Stimulated activated CD4-positive, alpha-beta T cell treated with anti-CD3 and anti-CD28 coated beads, Interleukin-1b, Interleukin-23, amount 100 ng/mL, for 4 hours (primary cell): ENCODE results near the gene TRAFD1.

Source experiments
- DNase-seq, 2 donors: peaks; one replicate each; pipeline ENCODE4 v3.0.0-alpha.2; 2020; ENCODE audit warnings: low read depth in 2 of 2

TRAFD1 gene

DNA sequence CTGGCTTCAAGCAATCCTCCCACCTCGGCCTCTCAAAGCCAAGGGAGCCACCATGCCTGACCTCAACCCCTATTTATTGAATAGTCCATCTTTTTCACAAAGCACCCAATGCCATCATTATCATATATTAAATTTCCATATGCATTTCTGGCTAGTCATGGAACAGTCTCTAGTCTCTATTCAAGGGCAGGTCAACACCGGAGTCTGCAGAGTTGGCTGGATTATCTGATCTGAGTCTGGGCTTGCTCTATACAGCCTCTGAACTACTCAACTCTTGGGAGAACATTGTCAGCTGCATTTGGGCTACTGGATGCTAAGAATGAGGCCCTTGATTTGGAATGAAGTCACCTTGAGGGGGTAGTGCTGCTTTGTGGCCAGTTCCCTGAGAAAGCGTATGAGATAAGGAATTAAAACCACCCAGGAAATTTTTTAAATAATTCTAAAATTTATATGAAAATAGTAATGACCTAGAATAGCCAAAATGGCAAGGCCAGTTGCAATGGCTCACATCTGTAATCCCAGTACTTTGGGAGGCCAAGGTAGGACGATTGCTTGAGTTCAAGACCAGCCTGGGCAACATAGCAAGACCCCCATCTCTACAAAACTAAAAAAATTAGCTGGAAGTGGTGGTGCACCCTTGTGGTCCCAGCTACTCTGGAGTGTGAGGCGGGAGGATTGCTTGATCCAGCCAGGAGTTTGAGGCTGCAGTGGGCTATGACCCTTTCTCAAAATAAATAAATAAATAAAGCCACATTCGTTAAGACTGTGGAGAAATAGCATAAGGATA, 9.9 kb upstream of the TRAFD1 start:
- no peak for DNase-seq

DNA sequence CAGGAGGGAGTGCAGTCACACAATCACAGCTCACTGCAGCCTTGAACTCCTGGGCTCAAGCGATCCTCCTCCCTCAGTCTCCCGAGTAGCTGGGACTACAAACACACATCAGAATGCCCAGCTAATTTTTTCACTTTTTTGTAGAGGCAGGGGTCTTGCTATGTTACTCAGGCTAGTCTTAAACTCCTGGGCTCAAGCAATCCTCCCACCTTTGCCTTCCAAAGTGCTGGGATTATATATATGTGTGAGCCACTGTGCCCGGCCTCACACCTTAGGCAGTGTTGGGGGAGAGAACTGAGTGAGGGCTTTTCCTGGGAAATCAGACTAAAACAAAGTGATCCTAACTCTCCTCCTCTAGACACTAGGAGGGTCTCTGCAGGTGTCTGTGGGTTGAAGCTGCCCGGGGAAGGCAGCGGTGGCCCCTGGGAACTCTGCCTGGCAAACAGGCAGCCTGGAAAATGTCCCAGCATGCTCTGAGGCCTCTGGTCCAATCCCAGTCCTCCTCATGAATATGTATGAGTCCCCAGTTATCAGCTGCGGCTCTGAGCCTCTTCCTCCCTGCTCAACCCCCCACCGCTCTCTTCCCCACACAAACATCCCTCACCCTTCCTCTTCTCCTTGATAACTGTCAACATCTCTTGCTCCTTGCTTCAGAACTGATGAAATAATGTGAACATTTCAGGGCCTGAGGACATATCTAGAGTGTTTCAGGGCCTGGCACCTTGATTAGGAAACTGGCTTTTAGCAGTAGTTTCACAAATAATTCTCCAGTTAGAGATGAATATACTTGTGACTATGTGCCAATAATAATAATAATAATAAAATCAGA, 8.9 kb upstream of the TRAFD1 start:
- DNase-seq = no peak

DNA sequence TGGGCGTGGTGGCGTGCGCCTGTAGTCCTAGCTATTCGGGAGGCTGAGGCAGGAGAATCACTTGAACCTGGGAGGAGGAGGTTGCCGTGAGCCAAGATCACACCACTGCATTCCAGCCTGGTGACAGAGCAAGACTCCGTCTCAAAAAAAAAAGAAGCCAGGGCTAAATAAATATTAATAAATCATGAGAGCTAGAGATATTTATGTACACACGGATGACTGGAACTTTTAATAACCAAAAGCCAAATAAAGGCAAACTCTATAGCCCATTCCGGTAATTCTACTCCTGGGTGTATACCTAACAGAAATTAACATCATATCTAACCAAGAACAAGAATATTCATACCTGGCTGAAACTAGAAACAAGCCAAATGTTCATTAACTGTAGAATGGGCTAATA, 7.7 kb upstream of the TRAFD1 start:
- no peak for DNase-seq

DNA sequence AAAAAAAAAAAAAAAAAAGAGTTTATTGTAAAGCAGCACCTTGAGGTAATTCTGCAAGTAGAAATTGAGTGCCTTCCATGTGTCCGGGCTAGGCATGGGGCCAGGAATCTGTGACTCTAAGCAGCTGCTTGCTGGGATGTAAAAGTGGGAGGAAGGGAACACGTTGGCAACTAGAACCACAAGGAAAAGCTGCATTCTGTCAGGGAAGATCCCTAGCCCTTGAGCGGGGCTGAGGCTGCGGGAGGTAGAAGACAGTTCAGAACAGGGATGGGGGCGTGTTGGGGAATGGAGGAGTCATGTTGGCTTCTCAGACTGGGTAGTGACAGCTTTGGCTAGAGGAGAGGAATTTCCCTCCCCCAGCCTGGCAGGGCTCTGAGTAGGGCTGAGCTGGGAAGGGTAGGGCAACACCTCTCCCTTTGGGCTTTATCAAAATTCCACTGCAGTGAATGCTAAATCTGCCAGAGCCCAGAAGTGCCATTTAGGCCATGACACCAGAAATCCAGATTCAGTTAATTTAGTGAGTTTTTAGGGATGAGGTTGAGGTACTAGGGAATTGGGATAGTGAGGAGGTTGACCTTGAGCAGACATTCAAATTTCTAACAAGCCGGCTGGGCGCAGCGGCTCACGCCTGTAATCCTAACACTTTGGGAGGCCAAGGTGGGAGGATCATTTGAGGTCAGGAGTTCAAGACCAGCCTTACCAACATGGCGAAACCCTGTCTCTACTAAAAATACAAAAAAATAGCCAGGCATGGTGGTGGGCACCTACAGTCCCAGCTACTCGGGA, 3.4 kb upstream of the TRAFD1 start:
- DNase-seq = no peak

DNA sequence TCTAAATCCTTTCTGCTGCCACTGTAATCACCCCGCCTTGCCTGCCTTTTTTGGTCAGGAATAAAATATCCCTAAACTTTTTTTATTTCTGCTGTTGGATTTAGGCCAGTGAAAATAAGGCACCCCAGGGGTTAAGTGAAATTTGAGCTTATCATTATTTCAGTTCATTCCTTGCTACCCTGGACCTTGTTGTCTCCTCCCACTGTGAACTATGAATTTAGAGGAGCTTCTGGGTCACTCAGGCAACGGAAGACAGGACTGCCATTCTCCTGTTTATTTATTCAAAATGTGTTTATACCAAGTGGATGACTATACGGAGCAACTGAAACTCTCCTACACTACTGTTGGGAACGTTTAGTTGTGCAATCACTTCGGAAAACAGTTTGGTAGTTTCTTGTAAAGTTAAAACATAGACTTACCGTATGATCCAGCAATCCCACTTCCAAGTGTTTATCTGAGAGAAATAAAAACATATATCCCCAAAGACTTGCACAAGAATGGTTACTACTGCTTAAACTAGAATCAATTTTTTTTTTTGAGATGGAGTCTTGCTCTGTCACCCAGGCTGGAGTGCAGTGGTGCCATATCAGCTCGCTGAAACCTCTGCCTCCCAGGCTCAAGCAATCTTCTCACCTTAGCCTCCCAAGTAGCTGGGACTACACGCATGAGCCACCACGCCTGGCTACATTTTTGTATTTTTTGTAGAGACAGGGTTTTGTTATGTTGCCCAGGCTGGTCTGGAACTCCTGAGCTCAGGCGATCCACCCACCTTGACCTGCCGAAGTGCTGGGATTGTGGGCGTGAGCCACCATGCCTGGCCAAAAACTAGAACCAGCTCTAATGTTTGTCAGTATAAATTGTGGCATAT, 2.3 kb upstream of the TRAFD1 start:
- DNase-seq = no peak

DNA sequence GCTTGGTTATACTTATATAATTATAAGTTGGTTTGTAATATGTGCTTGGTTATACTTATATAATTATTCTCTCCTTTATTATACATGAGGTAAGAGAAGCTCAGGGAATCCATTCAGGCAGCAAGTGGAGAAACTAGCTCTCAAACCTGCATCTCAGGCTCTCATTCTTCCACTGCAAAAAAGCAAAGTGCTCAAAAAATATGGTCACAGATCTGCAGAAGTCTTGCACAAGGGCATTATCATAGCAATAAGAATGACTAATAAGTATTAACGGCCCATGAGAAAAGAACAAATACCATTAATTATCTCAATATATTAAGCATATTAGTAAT, 476 bp upstream of the TRAFD1 start:
- no peak for DNase-seq

DNA sequence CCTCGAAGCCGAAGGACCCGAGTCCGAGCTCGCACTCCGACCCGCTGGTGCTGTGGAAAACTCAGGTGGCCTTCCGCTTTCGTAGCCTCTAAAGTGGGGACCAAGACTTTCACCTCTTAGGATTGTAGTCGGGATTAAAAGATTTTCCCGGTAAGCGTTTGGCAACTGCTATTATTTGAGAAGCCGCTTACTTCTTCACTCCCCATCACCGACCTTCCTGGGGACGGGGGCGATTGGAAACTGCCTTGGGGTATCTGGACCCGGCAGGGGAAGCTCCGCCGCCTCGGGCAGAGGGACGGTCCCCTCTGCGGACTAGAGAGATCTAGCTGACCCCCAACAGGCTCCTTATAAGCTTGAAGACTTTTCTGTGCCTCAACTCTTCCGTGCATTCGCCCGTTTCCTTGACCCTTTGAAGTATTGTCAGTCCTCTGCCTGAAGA, 659 bp downstream of the TRAFD1 start:
- no peak for DNase-seq

DNA sequence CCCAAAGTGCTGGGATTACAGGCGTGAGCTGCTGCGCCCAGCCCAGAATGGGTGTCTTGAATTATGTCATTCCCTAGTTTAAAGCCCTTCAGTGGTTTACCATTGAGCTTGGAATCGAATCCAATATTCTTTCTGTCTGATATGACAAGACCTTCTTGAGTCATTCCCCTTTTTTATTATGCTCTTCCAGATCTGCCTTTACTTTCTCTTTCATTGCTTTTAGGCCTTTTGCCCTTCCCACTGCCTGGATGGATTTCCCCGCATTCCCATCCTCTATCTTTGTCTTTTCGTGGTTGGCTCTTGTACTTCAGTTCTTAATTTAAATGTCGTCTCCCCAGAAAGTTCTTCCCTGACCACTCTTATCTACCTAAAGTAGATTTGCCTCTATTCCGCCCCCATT, 1.6 kb downstream of the TRAFD1 start:
- DNase-seq = no peak

DNA sequence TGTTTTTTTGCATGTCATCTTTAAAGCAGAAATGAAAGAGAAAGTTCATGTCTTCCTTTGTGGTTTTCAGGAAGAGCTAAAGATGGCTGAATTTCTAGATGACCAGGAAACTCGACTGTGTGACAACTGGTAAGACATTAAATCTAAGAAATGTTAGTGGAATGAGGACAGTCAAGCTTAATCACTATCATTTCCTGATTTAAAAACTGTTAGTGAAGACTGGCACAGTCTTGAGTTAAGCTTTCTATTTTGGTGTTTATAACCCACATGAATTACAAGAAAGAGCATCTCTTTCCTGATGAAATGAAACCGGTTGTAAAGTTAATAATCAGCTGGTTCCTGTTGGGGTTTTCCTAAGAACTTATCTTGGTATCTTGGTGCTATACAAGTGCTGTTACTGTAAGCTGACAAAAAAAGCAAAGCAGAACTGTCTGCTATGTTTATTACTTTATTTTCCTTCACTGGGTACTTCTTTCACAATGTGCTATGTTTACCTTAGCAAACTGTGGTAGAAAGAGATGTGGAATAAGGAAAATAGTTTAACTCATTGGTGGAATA, 5.2 kb downstream of the TRAFD1 start:
- DNase-seq = no peak

DNA sequence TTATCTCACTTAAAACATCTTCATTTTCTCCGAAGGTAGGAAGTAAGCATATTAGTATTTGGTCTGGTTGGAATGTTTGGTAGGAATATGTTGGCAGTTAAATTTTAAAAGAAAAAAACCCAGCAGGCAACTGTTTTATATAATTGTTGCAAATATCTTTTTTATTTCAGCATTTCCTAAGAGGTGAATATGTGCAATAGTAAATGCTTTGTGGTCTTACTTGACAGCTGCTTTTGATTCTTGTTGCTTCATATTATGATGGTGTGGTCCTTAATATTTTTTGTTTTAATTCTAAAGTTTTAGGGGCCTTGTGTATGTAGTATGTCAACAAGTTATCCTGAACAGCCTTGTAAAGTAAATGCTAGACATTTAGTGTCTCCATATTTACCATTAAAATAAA, 6.3 kb downstream of the TRAFD1 start:
- DNase-seq = no peak

DNA sequence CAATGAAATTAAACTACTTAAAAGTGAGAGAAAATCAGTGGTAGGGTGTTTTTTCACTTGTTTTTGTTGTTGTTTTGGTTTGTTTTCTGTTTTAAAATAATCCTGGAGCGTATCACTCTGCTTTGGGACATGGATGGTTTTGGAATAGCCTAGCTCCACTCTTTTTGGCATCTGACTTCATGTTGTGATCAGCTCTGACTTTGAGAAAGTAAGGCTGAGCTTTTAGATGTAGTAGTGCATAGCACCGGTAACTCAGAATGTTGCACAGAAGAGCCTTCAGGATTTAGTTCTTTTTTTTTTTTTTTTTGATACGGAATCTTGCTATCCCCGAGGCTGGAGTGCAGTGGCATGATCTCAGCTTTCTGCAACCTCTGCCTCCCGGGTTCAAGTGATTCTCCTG, 8.1 kb downstream of the TRAFD1 start:
- DNase-seq = no peak

DNA sequence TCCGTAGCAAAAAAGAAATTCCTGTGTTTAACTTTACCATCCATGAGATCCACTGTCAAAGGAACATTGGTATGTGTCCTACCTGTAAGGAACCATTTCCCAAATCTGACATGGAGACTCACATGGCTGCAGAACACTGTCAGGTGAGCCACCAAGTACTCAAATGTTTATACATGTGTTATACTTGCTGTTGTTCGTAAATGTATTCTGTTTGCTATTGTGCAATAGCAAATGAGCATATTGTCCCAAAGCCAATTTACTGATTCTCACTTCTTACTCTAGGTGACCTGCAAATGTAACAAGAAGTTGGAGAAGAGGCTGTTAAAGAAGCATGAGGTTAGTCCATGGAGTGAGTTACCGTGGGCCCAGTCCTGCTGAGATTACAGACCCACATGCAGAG, 9.4 kb downstream of the TRAFD1 start:
- no peak for DNase-seq

DNA sequence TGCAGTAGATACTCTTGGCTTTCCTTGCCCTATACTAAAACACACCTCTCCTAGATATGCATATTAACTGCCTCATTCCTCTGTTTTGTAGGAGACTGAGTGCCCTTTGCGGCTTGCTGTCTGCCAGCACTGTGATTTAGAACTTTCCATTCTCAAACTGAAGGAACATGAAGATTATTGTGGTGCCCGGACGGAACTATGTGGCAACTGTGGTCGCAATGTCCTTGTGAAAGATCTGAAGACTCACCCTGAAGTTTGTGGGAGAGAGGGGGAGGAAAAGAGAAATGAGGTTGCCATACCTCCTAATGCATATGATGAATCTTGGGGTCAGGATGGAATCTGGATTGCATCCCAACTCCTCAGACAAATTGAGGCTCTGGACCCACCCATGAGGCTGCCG, 15.4 kb downstream of the TRAFD1 start:
- DNase-seq = no peak

DNA sequence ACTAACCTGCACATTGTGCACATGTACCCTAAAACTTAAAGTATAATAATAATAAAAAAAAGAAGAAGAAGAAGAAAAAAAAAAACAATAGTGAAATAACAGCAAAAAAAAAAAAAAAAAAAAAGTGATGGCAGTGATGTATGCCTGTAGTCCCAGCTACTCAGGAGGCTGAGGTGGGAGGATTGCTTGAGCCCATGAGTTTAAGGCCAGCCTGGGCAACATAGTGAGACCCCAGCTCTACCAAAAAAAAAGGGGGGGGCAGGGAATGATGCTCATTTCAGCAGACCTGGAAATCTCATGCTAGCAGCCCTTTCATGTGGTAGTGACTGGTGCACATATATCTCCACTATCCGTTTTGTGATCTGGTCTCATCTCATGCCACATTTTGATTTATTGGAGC, 20.8 kb downstream of the TRAFD1 start:
- DNase-seq = no peak

DNA sequence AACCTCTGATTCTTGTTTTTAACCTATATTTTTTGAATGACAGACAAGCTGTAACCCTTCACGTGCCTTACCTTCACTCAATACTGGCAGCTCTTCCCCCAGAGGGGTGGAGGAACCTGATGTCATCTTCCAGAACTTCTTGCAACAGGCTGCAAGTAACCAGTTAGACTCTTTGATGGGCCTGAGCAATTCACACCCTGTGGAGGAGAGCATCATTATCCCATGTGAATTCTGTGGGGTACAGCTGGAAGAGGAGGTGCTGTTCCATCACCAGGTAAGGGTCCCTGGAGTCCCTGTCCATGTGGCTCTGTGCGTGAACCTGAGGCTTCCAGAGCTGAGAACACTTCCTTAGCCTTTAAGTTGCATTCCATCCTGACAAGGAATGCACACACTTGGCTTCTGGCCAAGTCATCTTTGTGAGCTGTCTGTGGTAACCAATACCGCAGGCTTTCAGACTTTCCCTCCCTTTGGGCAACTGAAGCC, 22.7 kb downstream of the TRAFD1 start:
- no peak for DNase-seq

DNA sequence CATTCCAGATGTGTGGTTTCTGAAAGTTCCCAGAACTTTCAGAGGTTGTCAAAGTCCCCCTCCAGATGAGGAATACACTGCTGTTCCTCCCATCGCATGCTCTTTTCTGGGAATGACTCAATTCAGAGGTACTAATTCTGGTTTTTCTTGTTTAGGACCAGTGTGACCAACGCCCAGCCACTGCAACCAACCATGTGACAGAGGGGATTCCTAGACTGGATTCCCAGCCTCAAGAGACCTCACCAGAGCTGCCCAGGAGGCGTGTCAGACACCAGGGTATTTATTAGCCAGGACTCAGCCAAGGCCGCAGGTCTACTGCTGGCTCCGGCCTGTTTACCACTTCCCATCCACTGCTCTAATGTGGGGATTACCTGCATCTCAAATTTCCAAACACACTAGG, 24.2 kb downstream of the TRAFD1 start:
- DNase-seq = no peak

DNA sequence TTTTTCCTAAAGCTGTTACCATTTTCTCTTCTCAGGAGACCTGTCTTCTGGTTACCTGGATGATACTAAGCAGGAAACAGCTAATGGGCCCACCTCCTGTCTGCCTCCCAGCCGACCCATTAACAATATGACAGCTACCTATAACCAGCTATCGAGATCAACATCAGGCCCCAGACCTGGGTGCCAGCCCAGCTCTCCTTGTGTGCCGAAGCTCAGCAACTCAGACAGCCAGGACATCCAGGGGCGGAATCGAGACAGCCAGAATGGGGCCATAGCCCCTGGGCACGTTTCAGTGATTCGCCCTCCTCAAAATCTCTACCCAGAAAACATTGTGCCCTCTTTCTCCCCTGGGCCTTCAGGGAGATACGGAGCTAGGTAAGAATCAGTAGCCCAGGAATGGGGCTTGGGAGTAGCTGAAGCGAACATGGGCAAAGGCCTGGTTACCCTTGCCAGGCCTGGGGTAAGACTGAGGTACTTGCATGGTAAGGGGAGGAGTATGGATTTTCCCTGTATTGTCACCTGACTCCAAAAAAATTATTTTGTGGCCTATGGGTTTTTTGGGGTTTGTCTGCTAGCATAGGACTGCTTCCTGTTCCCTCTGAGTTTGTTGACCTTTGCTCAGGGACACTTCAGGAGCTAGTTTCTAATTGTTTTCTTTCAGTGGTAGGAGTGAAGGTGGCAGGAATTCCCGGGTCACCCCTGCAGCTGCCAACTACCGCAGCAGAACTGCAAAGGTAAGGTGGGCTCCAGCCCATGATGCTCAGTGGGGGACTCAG, 26.6 kb downstream of the TRAFD1 start:
- no peak for DNase-seq

DNA sequence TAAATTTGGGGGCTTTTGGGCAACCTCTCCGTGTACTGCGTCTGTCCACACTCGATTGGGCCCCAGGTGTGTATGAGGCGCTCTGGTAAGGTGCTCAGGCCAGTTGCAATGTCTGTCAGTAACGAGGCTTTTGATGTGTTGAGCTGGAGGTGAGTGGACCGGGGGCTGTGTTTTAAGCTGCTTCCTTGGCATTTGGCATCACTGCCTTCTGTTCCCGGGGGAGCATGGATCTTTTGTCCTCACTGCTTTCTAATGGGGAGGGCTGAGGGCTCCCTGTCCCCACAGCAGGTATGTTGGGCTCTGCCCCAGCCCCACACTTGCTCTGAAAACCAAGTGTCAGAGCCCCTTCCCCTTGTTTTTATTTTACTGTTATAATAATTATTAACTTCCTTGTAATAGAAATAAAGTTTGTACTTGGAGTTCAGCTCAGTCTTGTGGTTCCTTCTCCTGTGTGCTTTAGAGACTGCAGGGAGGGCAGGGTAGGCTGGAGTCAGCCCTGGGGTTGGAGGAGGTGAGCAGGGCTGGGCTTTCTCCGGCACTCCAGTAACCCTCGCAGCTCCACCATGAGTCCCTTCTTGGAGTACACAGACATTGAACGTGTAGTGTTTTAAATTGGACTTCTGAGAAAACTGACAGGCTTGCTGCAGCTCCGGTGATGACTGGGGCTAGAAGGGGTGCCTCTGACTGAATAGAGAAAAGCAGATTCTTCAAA, 28.0 kb downstream of the TRAFD1 start:
- DNase-seq = no peak

DNA sequence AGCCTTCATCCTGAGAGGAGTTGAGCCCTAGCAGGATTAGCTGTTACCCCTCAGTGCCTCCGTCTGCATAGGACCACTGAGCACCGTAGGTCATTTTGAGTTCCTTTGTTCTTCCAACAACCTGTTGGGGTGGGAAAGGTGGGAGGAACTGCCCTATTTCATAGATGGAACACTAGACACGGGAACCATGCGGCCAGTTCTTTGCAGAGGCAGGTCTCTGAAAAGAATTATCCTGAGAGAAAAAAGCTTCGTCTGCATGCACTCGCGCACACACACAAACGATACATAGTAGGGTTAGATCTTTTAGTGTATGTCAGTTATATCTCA, 28.5 kb downstream of the TRAFD1 start:
- no peak for DNase-seq
